HepG2 (cell line): ENCODE data around the gene FSTL1. TPM values are rescaled to one million over a fixed set of nuclear protein-coding genes. Genes with fewer than 3 reads are reported as not detected.

Experiments
- ATAC-seq: fragments of 200-7000 bp; cut with Tn5 transposase; 3 replicates; pipeline ENCODE4 v1.9.1; 2020; ENCODE audit warnings: mild to moderate bottlenecking, moderate library complexity
- BruUV-seq: library from RNA; stranded (reverse); fragments of 400-500 nt; replicated peaks from 2 replicates; lab custom pipeline; 2021; lab: Mats Ljungman, UMichigan
- CTCF ChIA-PET: fragments of 300-600 bp; formaldehyde crosslinking; extraction: SDS; loops from one replicate; lab custom pipeline; 2021; ENCODE audit warnings: low total read pairs, inconsistent platforms, low intra/inter-chr PET ratio; lab: Yijun Ruan, JAX
- POLR2A ChIA-PET: fragments of 350-600 bp; sonication (Branson Sonifier 250); formaldehyde crosslinking; loops from one replicate; lab custom pipeline; 2020; ENCODE audit warnings: antibody characterized with exemption, inconsistent platforms; lab: Yijun Ruan, JAX
- DNase-seq: peaks from one replicate; pipeline ENCODE4 v3.0.0-alpha.2; 2015; ENCODE audit warnings: low spot score
- FAIRE-seq: peaks from 3 replicates; lab custom pipeline; 2011; peaks lifted over from hg19 to GRCh38; lab: Jason Lieb, UNC
- H2AFZ ChIP-seq: one replicate; pipeline ENCODE4 v1.6.1; 2011; ENCODE audit warnings: low read length, inconsistent platforms
- H3K27ac ChIP-seq: fragments of 300-600 bp; 3 replicates; pipeline ENCODE4 v1.8.0; 2011; ENCODE audit warnings: mixed run types, mild to moderate bottlenecking, mixed read lengths, low read length, inconsistent platforms; ENCODE audit not compliant: insufficient read depth; ENCODE audit errors: extremely low read length
- H3K27me3 ChIP-seq, 2 experiments: fragments of 200-600 bp in 1 of 2; 2 replicates in 1 of 2; 3 replicates in 1 of 2; pipeline versions ENCODE4 v1.6.0 to v1.8.0; 2011; ENCODE audit warnings: low read length in 2 of 2, mild to moderate bottlenecking in 2 of 2, moderate library complexity in 2 of 2, inconsistent platforms in 1 of 2; ENCODE audit not compliant: insufficient read depth in 2 of 2, control insufficient read depth in 1 of 2
- H3K36me3 ChIP-seq, 2 experiments: fragments of 200-600 bp in 1 of 2; replicated peaks in 1 of 2; 2 replicates in 1 of 2; 3 replicates in 1 of 2; pipeline versions ENCODE4 v1.5.1 to v1.8.0; 2011; ENCODE audit warnings: low read length in 2 of 2, inconsistent platforms in 1 of 2; ENCODE audit not compliant: insufficient read depth in 2 of 2, control insufficient read depth in 1 of 2
- H3K4me1 ChIP-seq: 2 replicates; pipeline ENCODE4 v1.5.1; 2012; ENCODE audit warnings: low read length, inconsistent platforms; ENCODE audit not compliant: insufficient read depth
- H3K4me2 ChIP-seq: 2 replicates; pipeline ENCODE4 v1.6.0; 2011; ENCODE audit warnings: low read depth, low read length, inconsistent platforms
- H3K4me3 ChIP-seq, 3 experiments: fragments of 200-600 bp in 1 of 3; sonication (generic), shearing (Covaris generic) in 1 of 3; replicated peaks in 1 of 3; 2 replicates each; pipeline ENCODE4 v1.5.1; 2011 to 2016; ENCODE audit warnings: low read length in 3 of 3, inconsistent platforms in 2 of 3, low read depth in 2 of 3, mild to moderate bottlenecking in 2 of 3, control low read depth in 1 of 3, mixed read lengths in 1 of 3; ENCODE audit not compliant: insufficient read depth in 1 of 3
- H3K79me2 ChIP-seq: one replicate; pipeline ENCODE4 v1.6.1; 2011; ENCODE audit warnings: low read length, inconsistent platforms; ENCODE audit not compliant: insufficient read depth
- H3K9ac ChIP-seq: 2 replicates; pipeline ENCODE4 v1.6.0; 2011; ENCODE audit warnings: mild to moderate bottlenecking, low read depth, low read length, inconsistent platforms; ENCODE audit not compliant: insufficient read depth
- H3K9me3 ChIP-seq: 2 replicates; pipeline ENCODE4 v1.5.1; 2012; ENCODE audit warnings: mild to moderate bottlenecking, low read length
- H4K20me1 ChIP-seq: 2 replicates; pipeline ENCODE4 v1.6.0; 2011; ENCODE audit warnings: inconsistent platforms, mild to moderate bottlenecking, low read length, moderate library complexity; ENCODE audit not compliant: insufficient read depth
- IRF2 ChIP-seq: IDR thresholded peaks from 2 replicates; pipeline ENCODE4 v1.6.1; 2018; ENCODE audit warnings: missing genetic modification reagents, missing compliant biosample characterization
- NFE2L1 ChIP-seq: sonication (generic); formaldehyde crosslinking; IDR thresholded peaks from 2 replicates; pipeline ENCODE4 v1.4.0; 2020; ENCODE audit warnings: missing genetic modification reagents, mild to moderate bottlenecking, borderline replicate concordance
- SETDB1 ChIP-seq: sonication (generic); formaldehyde crosslinking; IDR thresholded peaks from 2 replicates; pipeline ENCODE4 v1.5.1; 2020; ENCODE audit warnings: missing genetic modification reagents, mild to moderate bottlenecking, borderline replicate concordance
- SKI ChIP-seq: fragments of 450-650 bp; IDR thresholded peaks from one replicate; pipeline ENCODE4 v1.6.1; 2018; ENCODE audit warnings: mild to moderate bottlenecking; ENCODE audit not compliant: partially characterized antibody
- SMC3 ChIP-seq: IDR thresholded peaks from 2 replicates; pipeline ENCODE4 v1.6.1; 2011; ENCODE audit warnings: low read length, improper control_type of control experiment
- THAP11 ChIP-seq: IDR thresholded peaks from 2 replicates; pipeline ENCODE4 v1.6.1; 2016; ENCODE audit warnings: missing biosample characterization, missing genetic modification reagents
- ZNF121 ChIP-seq: sonication (generic); formaldehyde crosslinking; IDR thresholded peaks from 2 replicates; pipeline ENCODE4 v1.5.0; 2020; ENCODE audit warnings: mild to moderate bottlenecking, missing genetic modification reagents
- ZNF205 ChIP-seq: IDR thresholded peaks from 2 replicates; pipeline ENCODE4 v1.6.1; 2018; ENCODE audit warnings: missing biosample characterization, missing genetic modification reagents
- ZNF549 ChIP-seq: sonication (generic); formaldehyde crosslinking; IDR thresholded peaks from 2 replicates; pipeline ENCODE4 v1.5.0; 2020; ENCODE audit warnings: missing genetic modification reagents
- ZSCAN30 ChIP-seq: sonication (generic); formaldehyde crosslinking; IDR thresholded peaks from 2 replicates; pipeline ENCODE4 v1.5.0; 2020; ENCODE audit warnings: mild to moderate bottlenecking, missing genetic modification reagents
- WGBS: methylation state at CpG from one replicate; pipeline ENCODE4 v1.1.6; 2017; ENCODE audit warnings: low lambda C conversion rate; 5-methylcytosine and 5-hydroxymethylcytosine counted together
- in situ Hi-C: cut with HindIII; loops from 2 replicates; pipeline ENCODE4 v1.10.0; 2017; ENCODE audit warnings: low pct_unique_long_range_greater_than_20kb; ENCODE audit not compliant: extremely low pct_ligation_motif_present
- intact Hi-C: fragments of 100-400 bp; cut with micrococcal nuclease; formaldehyde crosslinking; loops from one replicate; pipeline ENCODE4 v1.10.0; 2022; ENCODE audit not compliant: unreplicated experiment
- polyA plus RNA-seq, 8 experiments: library from polyadenylated mRNA; depleted of rRNA in 3 of 8; stranded (reverse) in 7 of 8; unstranded in 1 of 8; fragments of >200 nt; fragmentation: Illumina TruSeq in 4 of 8; extraction: Trizol in 4 of 8; gene quantifications; 2 replicates each; pipeline versions ENCODE4 v1.2.1 to v1.2.3, GENCODE V29; 2011 to 2016; ENCODE audit warnings: low read depth in 4 of 8, missing spikeins in 1 of 8, mixed read lengths in 1 of 8; ENCODE audit not compliant: insufficient read depth in 1 of 8
- total RNA-seq, 5 experiments: library from RNA; depleted of rRNA; stranded (reverse); fragments of >200 nt; fragmentation: Illumina TruSeq; extraction: Trizol; gene quantifications; 2 replicates each; pipeline ENCODE4 v1.2.3, GENCODE V29; 2016; ENCODE audit warnings: low read depth in 1 of 5
- TF ChIP-seq, protein P1 (sequence below): IDR thresholded peaks from 2 replicates; pipeline ENCODE4 v1.6.1; 2016; ENCODE audit warnings: low read depth, control low read depth
- TF ChIP-seq, protein P2 (sequence below): sonication (generic); formaldehyde crosslinking; IDR thresholded peaks from 2 replicates; pipeline ENCODE4 v1.8.1; 2022; ENCODE audit warnings: low read depth, mild to moderate bottlenecking, missing genetic modification reagents
- TF ChIP-seq, protein P3 (sequence below): sonication (generic); formaldehyde crosslinking; IDR thresholded peaks from 2 replicates; pipeline ENCODE4 v1.5.0; 2020; ENCODE audit warnings: mild to moderate bottlenecking, missing genetic modification reagents, borderline replicate concordance

The FSTL1 gene
- total and polyA plus RNA-seq, 2 of the 13 experiments (the other 11 are each of a cell fraction or from before 2014, with no cell fraction given), result 0.07 to 0.29 TPM

DNA sequence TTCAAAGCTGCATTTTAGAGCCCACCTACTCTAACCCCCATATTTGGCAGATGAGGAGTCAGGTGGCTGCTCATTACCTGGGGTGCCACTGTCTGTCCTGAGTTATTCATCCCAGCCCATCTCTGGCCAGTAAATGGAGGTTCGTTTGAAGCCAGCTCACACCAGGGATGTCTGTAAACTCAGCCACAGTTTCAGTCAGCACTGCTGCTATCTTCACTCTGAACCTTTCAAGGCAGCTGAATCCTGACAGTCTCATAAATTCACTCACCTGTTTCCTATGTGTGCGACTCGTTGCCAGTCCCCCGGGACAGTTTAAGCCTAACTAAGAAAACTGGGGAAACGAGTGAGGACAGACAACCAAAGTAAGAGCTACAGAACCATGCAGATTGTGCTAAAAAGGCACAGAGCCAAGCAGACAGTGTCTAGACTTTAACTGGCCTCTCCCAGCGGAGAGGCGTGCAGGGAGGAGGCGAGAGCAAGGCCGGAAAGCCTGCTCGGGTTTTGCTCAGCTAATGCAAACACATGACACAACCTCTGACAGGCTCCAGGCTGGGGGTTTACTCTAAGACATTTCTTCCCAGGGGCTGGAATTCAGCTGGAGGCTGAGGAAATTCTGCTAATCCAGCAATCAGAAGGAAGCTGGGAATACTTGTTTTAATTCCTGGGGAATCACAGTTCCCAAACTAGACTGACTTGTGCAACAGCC, 12.0 kb downstream of the FSTL1 start:
- WGBS, result 25% methylated on average over 6 of the region's 10 CpGs
- H3K79me2 ChIP-seq, result no peaks in the 10 kb centered on the region
- CTCF ChIA-PET, result no interaction called here
- in situ Hi-C loops, result no loop called here
- TF ChIP-seq SMC3 (no peak), SKI (peak; percentile 29)
- POLR2A ChIA-PET, result no interaction called here
- H3K27ac ChIP-seq, result no peak overlapping the region
- no peak overlapping the region for H3K4me2 ChIP-seq
- H3K36me3 ChIP-seq, result no peaks in the 10 kb centered on the region
- FAIRE-seq (peak; percentile 15), ATAC-seq (peak; percentile 82), DNase-seq (no peak)
- no peaks in the 10 kb centered on the region for H3K4me1 ChIP-seq
- H3K9ac ChIP-seq, result no peak overlapping the region
- H3K9me3 ChIP-seq, result no peaks in the 10 kb centered on the region
- no peaks in the 10 kb centered on the region for H4K20me1 ChIP-seq
- intact Hi-C loops, result no loop called here
- H3K4me3 ChIP-seq, result no peak overlapping the region
- H3K27me3 ChIP-seq, result peaks cover 0 to 26% of the 10 kb centered on the region in 2 experiments; a peak in 3 of 5 replicates
- no peak overlapping the region for H2AFZ ChIP-seq
- no TSS peak for BruUV-seq

DNA sequence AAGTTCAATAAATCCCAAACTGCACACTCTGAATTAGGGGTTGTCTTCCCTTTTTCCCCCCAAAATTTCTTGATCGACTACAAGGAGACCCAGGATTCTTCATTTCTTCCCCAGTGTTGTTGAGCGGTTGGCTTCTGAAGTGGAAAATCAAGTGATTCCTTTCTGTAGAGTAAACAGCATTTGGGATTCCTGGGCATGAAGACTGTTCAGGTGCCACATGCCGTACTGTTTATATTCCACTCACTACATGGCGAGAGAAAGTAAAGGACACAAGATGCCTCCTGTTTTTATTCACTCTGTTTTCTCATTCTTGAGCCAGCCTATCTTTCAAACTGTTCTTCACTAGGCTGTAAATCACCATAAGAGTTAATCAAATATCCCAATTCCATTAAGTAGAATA, 12.6 kb downstream of the FSTL1 start:
- Histone ChIP-seq H3K27ac (no peak overlapping the region), H4K20me1 (no peaks in the 10 kb centered on the region), H3K4me3 (no peak overlapping the region), H3K9ac (no peak overlapping the region), H3K27me3 (peaks cover 0 to 26% of the 10 kb centered on the region in 2 experiments; a peak in 3 of 5 replicates), H2AFZ (no peak overlapping the region), H3K9me3 (no peaks in the 10 kb centered on the region), H3K36me3 (no peaks in the 10 kb centered on the region), H3K4me1 (no peaks in the 10 kb centered on the region), H3K79me2 (no peaks in the 10 kb centered on the region), H3K4me2 (no peak overlapping the region)
- no TSS peak for BruUV-seq
- POLR2A ChIA-PET, result no interaction called here
- in situ Hi-C loops, result no loop called here
- CTCF ChIA-PET, result no interaction called here
- FAIRE-seq (no peak), ATAC-seq (no peak), DNase-seq (no peak)
- intact Hi-C loops, result no loop called here
- 55% methylated on average over 4 of the region's 4 CpGs for WGBS
- no peak for TF ChIP-seq NFE2L1
- TF ChIP-seq, protein P1, sequence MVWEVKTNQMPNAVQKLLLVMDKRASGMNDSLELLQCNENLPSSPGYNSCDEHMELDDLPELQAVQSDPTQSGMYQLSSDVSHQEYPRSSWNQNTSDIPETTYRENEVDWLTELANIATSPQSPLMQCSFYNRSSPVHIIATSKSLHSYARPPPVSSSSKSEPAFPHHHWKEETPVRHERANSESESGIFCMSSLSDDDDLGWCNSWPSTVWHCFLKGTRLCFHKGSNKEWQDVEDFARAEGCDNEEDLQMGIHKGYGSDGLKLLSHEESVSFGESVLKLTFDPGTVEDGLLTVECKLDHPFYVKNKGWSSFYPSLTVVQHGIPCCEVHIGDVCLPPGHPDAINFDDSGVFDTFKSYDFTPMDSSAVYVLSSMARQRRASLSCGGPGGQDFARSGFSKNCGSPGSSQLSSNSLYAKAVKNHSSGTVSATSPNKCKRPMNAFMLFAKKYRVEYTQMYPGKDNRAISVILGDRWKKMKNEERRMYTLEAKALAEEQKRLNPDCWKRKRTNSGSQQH, result no peak
- no peak for TF ChIP-seq IRF2 (CRISPR knock-in tag)
- TF ChIP-seq ZSCAN30 (CRISPR knock-in tag), result no peak
- no peak for TF ChIP-seq ZNF121
- TF ChIP-seq THAP11 (CRISPR knock-in tag), result no peak
- TF ChIP-seq, protein P2, sequence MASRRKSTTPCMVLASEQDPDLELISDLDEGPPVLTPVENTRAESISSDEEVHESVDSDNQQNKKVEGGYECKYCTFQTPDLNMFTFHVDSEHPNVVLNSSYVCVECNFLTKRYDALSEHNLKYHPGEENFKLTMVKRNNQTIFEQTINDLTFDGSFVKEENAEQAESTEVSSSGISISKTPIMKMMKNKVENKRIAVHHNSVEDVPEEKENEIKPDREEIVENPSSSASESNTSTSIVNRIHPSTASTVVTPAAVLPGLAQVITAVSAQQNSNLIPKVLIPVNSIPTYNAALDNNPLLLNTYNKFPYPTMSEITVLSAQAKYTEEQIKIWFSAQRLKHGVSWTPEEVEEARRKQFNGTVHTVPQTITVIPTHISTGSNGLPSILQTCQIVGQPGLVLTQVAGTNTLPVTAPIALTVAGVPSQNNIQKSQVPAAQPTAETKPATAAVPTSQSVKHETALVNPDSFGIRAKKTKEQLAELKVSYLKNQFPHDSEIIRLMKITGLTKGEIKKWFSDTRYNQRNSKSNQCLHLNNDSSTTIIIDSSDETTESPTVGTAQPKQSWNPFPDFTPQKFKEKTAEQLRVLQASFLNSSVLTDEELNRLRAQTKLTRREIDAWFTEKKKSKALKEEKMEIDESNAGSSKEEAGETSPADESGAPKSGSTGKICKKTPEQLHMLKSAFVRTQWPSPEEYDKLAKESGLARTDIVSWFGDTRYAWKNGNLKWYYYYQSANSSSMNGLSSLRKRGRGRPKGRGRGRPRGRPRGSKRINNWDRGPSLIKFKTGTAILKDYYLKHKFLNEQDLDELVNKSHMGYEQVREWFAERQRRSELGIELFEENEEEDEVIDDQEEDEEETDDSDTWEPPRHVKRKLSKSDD (CRISPR knock-in tag), result no peak
- TF ChIP-seq SETDB1, result no peak
- TF ChIP-seq, protein P3, sequence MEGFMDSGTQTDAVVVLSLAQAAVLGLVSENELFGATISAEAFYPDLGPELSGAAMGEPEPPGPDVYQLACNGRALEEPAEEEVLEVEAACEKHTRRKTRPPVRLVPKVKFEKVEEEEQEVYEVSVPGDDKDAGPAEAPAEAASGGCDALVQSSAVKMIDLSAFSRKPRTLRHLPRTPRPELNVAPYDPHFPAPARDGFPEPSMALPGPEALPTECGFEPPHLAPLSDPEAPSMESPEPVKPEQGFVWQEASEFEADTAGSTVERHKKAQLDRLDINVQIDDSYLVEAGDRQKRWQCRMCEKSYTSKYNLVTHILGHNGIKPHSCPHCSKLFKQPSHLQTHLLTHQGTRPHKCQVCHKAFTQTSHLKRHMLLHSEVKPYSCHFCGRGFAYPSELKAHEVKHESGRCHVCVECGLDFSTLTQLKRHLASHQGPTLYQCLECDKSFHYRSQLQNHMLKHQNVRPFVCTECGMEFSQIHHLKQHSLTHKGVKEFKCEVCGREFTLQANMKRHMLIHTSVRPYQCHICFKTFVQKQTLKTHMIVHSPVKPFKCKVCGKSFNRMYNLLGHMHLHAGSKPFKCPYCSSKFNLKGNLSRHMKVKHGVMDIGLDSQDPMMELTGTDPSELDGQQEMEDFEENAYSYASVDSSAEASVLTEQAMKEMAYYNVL (CRISPR knock-in tag), result no peak
- TF ChIP-seq ZNF549, result no peak
- no peak for TF ChIP-seq ZNF205 (CRISPR knock-in tag)
